ENCODE measurements around the gene UPK2. TPM values are rescaled to one million over a fixed set of nuclear protein-coding genes. Genes with fewer than 3 reads are reported as not detected.
"Not testable (repeated sequence)": the region's sequence is repeated elsewhere in the genome, so short reads cannot be mapped to it uniquely, and the experiment has no call there.

The UPK2 gene
- total RNA-seq, 4 donors from 2014 or later = not detected

- 80% methylated on average over 1 of the region's 5 CpGs for WGBS
- Histone ChIP-seq H3K27me3 (no peaks in the 10 kb centered on the region), H3K4me1 (peaks cover 5% of the 10 kb centered on the region), H3K36me3 (no peaks in the 10 kb centered on the region), H3K27ac (no peak overlapping the region), H3K9me3 (no peaks in the 10 kb centered on the region), H3K4me3 (no peak overlapping the region)
- DNase-seq (ENCODE audit: low spot score in 2 of 2) = no peak
- TF ChIP-seq EP300 (IDR thresholded peaks at IDR 0.05) (no peak), POLR2AphosphoS5 (IDR thresholded peaks at IDR 0.05) (no peak), CTCF (IDR thresholded peaks at IDR 0.05) (no peak), POLR2A (IDR thresholded peaks at IDR 0.05) (no peak)
These were observed 5.1 kb downstream of the UPK2 start for GRCh38 chr11:118961189-118961588.

- TF ChIP-seq EP300 (IDR thresholded peaks at IDR 0.05) (no peak), CTCF (IDR thresholded peaks at IDR 0.05) (no peak), POLR2A (IDR thresholded peaks at IDR 0.05) (no peak), POLR2AphosphoS5 (IDR thresholded peaks at IDR 0.05) (no peak)
- Histone ChIP-seq H3K9me3 (no peaks in the 10 kb centered on the region), H3K4me3 (no peak overlapping the region), H3K36me3 (no peaks in the 10 kb centered on the region), H3K4me1 (peaks cover under 1% of the 10 kb centered on the region), H3K27ac (no peak overlapping the region), H3K27me3 (no peaks in the 10 kb centered on the region)
- DNase-seq (ENCODE audit: low spot score in 2 of 2) = no peak
- WGBS = 40% methylated on average over 6 of the region's 11 CpGs
These were observed 5.5 kb downstream of the UPK2 start for GRCh38 chr11:118961591-118961990.

GRCh38 chr11:118969508-118969907 is 13.4 kb downstream of the UPK2 start:
- H3K9me3 ChIP-seq; H3K4me1 ChIP-seq; H3K36me3 ChIP-seq; H3K27ac ChIP-seq; H3K27me3 ChIP-seq; DNase-seq (ENCODE audit: low spot score in 2 of 2); H3K4me3 ChIP-seq: not testable (repeated sequence)
- WGBS = 80% methylated on average over 2 of the region's 2 CpGs

- no peak for TF ChIP-seq POLR2AphosphoS5 (IDR thresholded peaks at IDR 0.05)
These were observed 15.5 kb downstream of the UPK2 start, which contains the start of gene FOXR1 for GRCh38 chr11:118971646-118972045. Gene FOXR1 (plus strand): TSS chr11:118971761. CDS start chr11:118971932, 171 bp downstream.

GRCh38 chr11:118973985-118974384 is 17.9 kb downstream of the UPK2 start:
- no peak for TF ChIP-seq EP300 (IDR thresholded peaks at IDR 0.05)
- TF ChIP-seq POLR2A (IDR thresholded peaks at IDR 0.05) = no peak
- no peak for TF ChIP-seq CTCF (IDR thresholded peaks at IDR 0.05)
- TF ChIP-seq POLR2AphosphoS5 (IDR thresholded peaks at IDR 0.05) = no peak
- no peaks in the 10 kb centered on the region for H3K4me1 ChIP-seq
- 98% methylated on average over 2 of the region's 2 CpGs for WGBS

More at GRCh38 chr11:118971646-118972045, 15.5 kb downstream of the UPK2 start, which contains the start of gene FOXR1:
- no peak for DNase-seq (ENCODE audit: low spot score in 2 of 2)
- Histone ChIP-seq H3K4me1 (no peaks in the 10 kb centered on the region), H3K36me3 (no peaks in the 10 kb centered on the region), H3K4me3 (no peak within 1 kb of the TSS), H3K9me3 (no peaks in the 10 kb centered on the region), H3K27ac (no peak within 1 kb of the TSS), H3K27me3 (peaks cover 8% of the 10 kb centered on the region)
- 53% methylated on average over 6 of the region's 33 CpGs for WGBS

GRCh38 chr11:118975771-118976709 is 19.9 kb downstream of the UPK2 start:
- TF ChIP-seq POLR2AphosphoS5 (IDR thresholded peaks at IDR 0.05) (no peak), CTCF (IDR thresholded peaks at IDR 0.05) (no peak), EP300 (IDR thresholded peaks at IDR 0.05) (no peak), POLR2A (IDR thresholded peaks at IDR 0.05) (no peak)

More at GRCh38 chr11:118973985-118974384, 17.9 kb downstream of the UPK2 start:
- H3K9me3 ChIP-seq = no peaks in the 10 kb centered on the region
- H3K27me3 ChIP-seq = peaks cover 8% of the 10 kb centered on the region
- DNase-seq (ENCODE audit: low spot score in 2 of 2) = no peak
- no peaks in the 10 kb centered on the region for H3K36me3 ChIP-seq
- H3K27ac ChIP-seq = no peak overlapping the region
- H3K4me3 ChIP-seq = no peak overlapping the region

More at GRCh38 chr11:118975771-118976709, 19.9 kb downstream of the UPK2 start:
- DNase-seq (ENCODE audit: low spot score in 2 of 2) = no peak
- H3K27ac ChIP-seq = no peak overlapping the region
- no peaks in the 10 kb centered on the region for H3K9me3 ChIP-seq
- no peaks in the 10 kb centered on the region for H3K36me3 ChIP-seq
- 85% methylated on average over 15 of the region's 15 CpGs for WGBS
- H3K4me1 ChIP-seq = peaks cover 9% of the 10 kb centered on the region
- H3K4me3 ChIP-seq = no peak overlapping the region
- H3K27me3 ChIP-seq = peaks cover 8% of the 10 kb centered on the region

Measured in suprapubic skin (tissue), 4 donors.